ENCODE data around the gene CTAGE15.
A peak's percentile ranks its signal among the peaks of the same experiment; 100 is the strongest.
"Not testable (repeated sequence)": the region's sequence is repeated elsewhere in the genome, so short reads cannot be mapped to it uniquely, and the experiment has no call there.

CTAGE15 gene, protein sequence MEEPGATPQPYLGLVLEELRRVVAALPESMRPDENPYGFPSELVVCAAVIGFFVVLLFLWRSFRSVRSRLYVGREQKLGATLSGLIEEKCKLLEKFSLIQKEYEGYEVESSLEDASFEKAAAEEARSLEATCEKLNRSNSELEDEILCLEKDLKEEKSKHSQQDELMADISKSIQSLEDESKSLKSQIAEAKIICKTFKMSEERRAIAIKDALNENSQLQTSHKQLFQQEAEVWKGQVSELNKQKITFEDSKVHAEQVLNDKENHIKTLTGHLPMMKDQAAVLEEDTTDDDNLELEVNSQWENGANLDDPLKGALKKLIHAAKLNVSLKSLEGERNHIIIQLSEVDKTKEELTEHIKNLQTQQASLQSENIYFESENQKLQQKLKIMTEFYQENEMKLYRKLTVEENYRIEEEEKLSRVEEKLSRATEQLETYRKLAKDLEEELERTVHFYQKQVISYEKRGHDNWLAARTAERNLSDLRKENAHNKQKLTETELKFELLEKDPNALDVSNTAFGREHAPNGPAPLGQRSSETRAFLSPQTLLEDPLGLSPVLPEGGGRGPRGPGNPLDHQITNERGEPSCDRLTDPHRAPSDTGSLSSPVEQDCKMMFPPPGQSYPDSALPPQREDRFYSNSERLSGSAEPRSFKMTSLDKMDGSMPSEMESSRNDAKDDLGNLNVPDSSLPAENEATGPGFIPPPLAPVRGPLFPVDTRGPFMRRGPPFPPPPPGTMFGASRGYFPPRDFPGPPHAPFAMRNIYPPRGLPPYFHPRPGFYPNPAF

DNA sequence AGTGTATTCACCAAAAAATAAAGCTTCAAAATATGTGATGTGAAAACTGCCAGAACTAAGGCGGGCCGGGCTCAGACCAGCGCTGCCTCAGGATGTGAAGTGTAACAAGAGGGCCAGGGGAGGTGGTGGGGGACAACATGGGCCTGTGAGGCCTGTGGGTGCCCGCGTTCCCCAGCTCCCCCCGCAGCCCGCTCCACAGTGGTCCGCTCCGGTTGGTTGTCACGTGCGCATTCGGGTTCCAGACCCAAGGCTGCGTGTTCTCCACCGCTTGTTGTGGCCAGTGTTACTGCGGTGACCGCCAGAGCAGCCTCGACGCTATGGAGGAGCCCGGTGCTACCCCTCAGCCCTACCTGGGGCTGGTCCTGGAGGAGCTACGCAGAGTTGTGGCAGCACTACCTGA is at the start of gene CTAGE15:
Gene CTAGE15 (plus strand): TSS at position 301 of the 400 bp plus-strand sequence. CDS start 17 bp downstream, at position 318.
- DNase-seq (ENCODE audit: low read depth in 2 of 2) = not testable (repeated sequence)

DNA sequence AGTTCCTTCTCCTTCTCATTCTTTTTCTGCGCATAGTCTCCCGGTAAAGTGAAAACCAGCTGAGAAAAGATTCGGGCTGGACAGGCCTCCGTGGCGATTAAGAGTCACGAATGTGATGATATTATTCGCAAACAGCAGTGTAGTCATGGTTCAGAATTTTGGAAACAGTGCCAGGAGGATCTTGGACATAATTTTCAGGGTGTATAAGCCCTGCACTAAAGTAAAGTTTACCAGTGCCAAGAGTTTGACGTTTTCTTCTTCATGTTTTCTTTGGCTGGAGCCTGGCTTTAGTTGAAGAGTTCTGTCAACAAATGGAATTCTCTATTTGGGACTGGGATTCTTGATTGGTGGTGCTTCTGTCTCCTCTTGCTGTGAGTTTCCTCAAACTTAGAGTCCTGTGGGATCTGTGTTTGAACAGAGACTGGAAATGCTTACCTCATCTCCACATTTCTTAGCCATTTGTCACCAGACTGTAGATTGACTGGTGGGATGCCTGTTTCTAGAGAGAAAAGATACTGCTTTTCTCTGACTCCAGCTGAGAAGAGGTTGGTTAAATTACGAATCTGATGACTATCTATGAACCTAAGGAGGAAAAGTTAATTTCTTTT is 49.2 kb upstream of the CTAGE15 start:
- DNase-seq (ENCODE audit: low read depth in 2 of 2) = not testable (repeated sequence)

DNA sequence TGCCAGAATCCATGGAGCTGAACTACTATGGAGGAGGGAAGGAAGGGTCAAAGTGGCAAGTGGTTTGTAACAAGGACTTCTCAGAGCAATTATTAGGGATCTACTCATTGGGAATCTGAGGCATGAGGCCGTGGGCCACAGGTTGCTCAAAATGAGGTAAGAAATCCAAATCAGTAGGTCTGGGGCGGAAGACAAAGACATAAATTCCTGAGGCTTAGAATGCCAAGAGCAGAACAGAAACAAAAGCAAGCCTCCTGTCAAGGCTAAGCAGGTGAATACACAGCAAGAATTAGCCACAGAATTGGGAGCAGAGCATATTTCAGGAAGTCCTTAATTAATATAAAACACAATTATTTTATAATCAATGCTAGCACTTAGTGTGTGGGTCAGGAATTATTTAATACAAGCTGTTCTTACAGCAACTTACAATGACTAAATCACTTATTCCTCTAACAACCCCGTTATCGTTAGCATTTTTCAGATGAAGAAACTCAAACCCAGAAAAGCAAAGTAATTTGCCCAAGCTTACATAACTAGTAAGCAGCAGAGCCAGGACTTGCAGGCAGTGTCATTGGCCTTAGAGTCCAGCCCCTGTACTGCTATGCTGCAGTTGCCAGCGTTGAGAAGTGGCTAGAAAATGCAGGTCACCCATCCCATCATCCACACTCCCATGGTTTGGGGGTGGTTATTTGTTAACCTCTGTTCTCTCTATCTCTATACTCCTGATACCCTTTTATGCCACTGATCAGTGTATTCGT is 40.3 kb upstream of the CTAGE15 start:
- not testable (repeated sequence) for DNase-seq (ENCODE audit: low read depth in 2 of 2)

DNA sequence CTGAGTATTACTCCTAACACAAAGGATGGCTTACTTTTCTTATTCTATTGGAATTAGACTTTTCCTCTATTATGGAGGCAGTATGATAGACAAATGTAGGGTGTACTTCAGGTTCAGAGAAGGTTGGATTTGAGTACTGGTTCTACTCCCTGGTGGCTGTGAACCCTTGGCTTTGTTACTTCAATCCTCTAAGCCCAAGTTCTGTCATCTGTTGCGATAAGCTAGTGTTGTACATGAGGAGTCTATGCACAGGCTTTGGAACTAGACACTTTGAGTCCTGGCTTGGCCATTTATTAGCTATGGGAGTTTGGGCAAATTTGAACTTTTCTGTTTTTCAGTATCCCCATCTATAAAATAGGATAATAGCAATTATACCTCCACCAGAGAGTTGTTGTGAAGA is 39.7 kb upstream of the CTAGE15 start:
- DNase-seq (ENCODE audit: low read depth in 2 of 2) = not testable (repeated sequence)

DNA sequence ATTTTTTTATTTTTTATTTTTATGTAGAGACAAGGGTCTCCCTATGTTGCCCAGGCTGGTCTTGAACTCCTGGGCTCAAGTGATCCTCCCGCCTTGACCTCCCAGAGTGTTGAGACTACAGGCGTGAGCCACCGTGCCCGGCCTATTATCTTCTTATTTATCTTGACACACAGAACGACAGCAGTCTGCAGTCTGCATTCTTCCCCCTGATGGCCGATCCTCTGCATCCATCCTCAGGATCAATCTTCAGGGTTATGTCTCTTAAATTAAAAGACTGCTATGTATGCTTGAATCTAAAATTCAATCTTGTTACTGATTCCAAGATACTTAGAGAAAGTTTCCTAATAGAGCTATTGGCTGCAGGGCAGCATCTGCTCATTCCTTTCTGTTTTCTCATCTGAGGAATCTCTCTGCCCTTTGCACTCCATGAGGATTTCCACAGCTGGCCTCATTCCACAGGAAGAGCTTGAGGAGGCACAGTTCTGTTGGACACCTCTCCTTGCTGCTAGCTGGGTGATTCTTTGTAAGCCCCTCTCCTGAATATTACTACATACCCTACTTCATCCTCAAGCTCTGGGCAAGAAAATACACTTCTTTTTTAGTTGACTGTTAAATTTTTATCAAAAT is 38.3 kb upstream of the CTAGE15 start:
- DNase-seq (ENCODE audit: low read depth in 2 of 2) = not testable (repeated sequence)

DNA sequence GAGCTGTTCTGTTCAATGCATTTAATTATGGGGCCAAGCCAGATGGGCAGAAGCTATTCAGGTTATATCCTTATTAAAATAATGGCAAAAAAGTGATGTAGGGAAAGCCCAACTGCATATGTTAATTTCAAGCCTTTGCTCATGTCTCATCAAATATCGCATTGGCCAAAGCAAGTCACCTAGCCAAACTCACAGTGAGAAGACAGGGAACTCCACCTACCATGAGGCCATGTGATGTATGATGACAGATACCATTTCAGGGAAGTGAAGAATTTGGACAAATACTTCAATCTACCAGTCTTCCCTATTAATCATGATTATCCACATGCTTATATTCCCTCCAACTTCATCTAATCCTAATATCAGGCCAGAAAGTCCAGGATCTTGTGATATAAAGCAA is 35.2 kb upstream of the CTAGE15 start:
- not testable (repeated sequence) for DNase-seq (ENCODE audit: low read depth in 2 of 2)

DNA sequence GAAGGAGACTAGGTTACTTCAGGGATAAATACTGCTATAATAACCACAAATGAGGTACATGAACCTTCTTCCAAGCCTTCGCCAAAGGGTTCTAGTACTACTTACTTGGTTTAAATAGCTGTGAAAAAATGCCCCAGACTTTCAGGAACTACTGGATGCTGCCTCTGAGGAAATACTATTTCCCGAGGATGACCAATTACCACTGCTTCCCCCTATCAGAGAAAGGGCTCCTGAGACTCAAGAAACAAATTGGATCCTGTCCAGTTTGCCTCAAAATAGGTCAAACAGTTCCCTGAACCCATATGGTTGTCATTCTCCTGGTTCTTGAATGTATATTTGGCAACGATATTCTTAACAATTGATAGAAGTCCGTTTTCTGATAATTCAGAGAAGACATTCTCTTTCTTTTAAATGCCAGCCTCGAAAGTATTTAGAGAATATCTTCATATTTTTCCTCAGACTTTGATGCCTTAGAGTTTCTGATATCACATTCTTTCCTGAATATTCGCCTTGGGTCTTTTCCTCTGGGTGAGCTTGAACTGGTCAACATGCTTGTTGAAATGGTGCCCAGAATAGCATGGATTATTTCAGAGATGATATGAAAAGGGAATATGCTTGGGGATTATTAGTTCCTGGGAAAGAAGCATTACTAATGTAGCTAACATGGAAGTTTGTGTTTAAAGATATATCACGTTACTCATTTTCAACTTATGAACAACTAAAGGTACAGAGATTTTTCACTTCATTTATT is 28.1 kb upstream of the CTAGE15 start:
- not testable (repeated sequence) for DNase-seq (ENCODE audit: low read depth in 2 of 2)

DNA sequence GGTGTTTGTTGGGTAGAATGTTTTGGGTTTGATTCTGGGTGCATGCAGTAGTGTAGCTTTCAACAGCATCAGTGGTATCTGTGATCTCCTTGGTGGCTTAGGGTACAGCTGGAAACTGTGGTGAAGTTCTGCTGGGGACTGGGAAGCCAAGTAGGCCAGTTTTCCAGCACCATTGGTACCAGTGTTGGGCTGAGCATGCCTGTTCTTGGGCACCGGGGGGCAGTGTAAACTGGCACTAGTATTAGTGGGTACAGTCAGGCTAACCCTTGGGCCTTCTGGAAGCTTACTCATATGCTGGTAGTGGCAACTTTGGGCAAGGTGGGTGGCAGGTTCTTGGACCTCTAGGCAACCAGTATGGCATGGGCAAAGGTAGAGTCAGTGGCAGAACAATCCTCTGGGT is 15.6 kb upstream of the CTAGE15 start:
- not testable (repeated sequence) for DNase-seq (ENCODE audit: low read depth in 2 of 2)

DNA sequence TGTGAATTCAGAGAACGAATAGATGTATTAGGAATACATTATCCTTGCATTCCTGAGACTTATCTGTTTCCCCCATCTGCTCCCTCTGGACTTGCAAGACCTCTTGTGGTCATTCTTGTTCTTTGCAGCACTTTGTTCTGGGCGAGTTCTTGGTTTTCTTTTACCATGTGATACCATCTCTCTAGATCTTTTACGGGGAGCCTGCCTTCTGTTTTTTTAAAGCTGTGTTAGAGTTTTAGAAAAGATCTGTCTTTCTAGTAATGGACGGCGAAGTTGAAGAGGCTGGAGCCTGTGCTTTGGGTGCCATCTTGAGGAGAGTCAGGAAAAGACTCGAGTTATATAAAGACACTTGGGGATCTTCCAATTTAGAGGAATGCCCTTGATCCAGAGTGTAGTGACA is 8.3 kb upstream of the CTAGE15 start:
- DNase-seq (ENCODE audit: low read depth in 2 of 2) = not testable (repeated sequence)

DNA sequence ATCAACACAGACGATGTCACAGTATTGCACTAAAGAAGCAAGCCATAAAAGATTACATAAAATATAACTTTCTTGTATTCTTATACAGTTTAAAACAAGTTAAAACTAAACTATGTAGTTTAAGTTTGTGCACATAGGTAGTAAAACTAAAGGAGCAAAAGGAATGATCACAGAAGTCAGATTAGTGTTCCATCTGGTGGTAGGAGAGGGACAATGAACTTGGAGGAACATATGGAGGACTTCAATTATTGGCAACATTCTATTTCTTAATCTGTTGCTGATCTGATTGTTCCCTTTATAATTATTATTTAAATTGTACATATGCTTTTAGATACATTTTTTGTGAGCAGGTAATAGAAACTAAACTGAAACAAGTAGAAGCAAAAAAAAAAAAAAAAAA is 5.6 kb upstream of the CTAGE15 start:
- not testable (repeated sequence) for DNase-seq (ENCODE audit: low read depth in 2 of 2)

DNA sequence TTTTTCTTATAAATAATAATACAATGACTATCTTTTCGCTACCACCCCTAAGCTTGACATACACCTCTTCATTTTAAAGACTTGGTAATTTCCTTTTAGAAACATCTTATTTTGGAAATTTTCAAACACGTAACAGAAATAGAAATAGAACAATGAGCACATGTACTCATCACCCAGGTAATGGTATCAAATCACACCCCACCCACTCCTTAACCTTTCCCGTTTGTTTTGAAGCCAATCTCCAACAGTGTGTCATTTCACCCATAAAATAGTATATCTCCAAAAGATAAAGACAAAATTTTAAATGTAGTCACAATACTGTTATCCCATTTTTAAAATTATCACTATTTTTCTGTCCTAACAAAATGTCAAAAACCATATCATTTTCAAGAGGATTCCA is 16.6 kb downstream of the CTAGE15 start:
- not testable (repeated sequence) for DNase-seq (ENCODE audit: low read depth in 2 of 2)

DNA sequence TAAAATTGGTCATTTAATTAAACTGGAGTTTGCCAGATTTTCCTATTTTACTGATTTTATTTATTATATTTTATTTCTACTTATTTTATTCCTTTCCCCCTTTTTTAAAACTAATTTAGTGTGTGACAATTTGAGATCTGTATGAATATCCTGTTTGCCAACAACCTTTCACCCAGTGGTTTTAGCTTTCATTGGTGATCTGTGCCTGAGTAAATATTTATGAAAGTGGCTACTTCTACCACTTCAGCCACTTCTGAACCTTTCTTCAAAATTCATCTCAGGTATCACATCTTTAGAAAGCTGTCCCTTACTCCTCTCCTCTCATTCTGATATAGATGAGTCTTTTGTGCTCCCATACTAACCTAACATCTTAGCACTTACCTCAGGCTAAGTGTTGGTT is 18.3 kb downstream of the CTAGE15 start:
- not testable (repeated sequence) for DNase-seq (ENCODE audit: low read depth in 2 of 2)

DNA sequence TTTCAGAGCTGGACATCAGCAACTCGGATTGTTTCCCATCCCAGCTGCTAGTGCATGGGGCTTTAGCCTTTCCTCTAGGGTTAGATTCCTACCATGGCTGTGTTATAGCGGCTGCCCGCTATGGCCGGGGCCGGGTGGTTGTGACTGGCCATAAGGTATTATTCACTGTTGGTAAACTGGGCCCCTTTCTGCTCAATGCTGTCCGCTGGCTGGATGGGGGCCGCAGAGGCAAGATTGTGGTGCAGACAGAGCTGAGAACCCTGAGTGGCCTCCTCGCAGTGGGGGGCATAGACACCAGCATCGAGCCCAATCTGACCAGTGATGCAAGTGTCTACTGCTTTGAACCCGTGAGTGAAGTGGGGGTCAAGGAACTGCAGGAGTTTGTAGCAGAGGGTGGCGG is 26.5 kb downstream of the CTAGE15 start:
- DNase-seq (ENCODE audit: low read depth in 2 of 2) = not testable (repeated sequence)

DNA sequence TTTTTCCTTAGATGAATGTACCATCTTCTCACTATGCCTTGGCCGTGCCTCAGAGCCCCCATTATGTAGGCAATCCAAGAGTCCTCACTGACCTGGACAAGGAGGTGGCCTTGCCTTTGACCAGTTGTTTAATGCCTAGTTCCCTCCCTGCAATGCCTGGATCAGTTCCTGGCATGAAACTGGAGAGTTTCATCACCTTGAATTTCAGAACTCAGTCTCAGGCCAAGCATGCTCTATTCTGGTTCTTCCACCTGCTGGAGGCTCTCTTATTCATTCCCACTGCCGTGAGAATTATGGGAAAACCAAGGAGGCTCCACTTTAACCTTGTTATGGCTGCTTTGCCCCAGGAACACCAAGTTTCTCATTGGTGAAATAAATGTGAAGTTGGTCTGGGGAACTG is 31.9 kb downstream of the CTAGE15 start:
- not testable (repeated sequence) for DNase-seq (ENCODE audit: low read depth in 2 of 2)

DNA sequence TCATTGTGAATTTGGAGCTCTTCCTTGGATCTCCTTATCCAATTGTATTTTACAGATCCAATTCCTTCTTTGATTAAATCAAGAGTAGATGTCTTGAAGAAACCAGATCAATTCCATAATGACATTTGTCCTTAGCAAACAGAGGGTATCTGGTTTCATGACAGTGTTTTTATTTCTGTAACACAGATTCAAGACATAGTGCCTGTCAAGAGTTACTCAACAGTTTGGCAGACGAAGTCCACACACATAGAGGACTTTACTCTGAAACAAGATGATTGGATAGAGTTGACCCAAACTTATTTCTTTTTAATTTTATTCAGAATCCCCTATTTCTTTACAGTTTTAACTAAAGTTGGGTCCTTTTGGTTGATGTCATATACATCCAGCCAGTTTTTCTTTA is 34.5 kb downstream of the CTAGE15 start:
- DNase-seq (ENCODE audit: low read depth in 2 of 2) = not testable (repeated sequence)

DNA sequence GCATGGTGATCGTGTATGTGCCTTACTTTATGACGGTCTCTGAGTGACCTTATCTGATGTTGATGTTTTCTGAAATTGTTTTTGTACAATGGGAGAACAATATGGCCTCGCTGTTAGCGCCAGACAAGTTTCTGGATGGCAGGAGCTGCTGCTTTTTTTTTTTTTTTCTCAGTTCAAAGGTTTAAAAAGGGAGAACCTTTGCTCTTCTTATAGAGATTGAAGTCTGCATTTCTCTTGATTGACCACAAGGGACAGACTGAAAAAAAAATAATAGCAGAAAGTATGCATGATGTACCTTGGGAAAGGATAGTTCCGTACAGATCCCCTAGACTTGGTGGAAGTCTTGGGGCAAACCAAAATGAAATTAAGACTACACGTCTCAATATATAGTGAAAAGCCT is 43.9 kb downstream of the CTAGE15 start:
- DNase-seq (ENCODE audit: low read depth in 2 of 2) = not testable (repeated sequence)

DNA sequence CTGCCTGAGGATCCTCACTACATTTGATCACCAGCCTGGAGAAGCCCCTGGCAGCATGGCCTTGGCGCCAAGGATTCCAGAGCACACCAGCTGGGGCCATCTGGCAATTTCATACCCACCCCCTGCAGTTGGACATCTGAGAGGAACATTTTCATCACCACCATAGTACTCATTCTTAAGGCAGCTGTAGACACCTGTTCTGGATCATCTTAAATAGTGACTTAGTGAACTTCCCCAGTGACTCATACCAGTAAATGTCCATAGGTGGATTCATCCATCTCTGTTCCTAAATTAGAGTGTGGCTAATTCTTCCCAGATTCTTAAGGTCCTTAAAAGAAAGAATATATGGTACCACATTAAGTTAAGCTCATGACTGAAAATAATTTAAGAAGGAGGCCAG is 45.6 kb downstream of the CTAGE15 start:
- not testable (repeated sequence) for DNase-seq (ENCODE audit: low read depth in 2 of 2)

DNA sequence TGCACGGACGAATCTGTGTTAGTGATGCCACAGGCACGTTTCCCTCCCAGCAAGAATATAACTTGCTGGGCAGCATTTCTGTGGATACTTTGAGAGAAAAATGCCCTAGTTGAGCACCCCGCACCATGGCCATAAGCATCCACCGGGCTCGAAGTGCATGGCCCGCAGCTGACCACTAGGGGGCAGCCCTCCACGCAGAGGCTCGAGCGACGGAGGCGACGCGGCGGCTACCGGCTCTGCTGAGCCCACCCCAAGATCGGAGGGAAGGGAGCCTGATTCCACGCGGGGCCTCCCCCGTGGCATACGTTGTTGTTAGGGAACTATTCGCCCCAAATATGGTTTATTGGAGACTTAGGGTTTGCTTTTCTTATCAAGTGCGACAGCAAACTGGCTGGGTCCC is 48.5 kb downstream of the CTAGE15 start:
- DNase-seq (ENCODE audit: low read depth in 2 of 2) = peak in 1 of 2 donors; percentile 56

DNA sequence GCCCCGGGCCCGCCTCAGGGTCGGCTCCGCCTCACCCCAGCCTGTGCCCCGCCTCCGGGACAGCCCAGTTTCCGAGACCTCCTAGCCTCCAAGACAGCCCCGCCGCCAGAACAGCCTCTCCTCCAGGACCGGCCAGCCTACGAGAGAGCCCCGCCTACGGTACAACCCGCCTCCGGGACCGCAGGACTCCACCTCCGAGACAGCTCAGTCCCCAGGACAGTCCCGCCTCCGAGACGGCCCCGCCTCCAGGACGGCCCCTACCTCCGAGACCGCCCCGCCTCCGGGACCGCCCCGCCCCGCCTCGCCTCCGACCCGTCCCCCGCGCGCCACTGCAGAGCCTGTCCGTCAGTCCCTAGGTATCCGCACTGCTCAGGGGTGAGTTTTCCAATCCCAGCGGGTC is 49.0 kb downstream of the CTAGE15 start, which contains the start of gene TCAF2:
Gene TCAF2 (plus strand): TSS at position 329 of the 400 bp plus-strand sequence.
- peak; percentile 59 to 75 for DNase-seq (ENCODE audit: low read depth in 2 of 2)

DNA sequence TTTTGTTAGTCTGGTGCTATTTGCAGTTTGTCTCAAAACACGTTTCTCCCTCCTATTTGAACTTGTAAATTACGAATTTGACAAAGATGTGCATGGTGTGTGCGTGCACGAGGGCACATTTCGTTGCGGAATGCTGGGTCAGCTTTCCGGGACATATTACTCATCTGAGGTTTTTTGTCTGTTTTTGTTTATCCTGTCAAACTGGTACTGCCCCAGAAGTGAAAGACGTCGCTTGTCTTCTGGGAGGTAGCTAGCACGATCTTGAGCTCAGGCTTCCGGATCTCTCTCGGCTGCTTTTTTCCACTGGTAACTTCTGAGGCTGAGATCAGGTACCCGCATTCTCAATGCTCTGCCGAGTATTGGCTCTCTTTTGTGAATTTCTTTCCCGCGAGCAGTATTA is 49.6 kb downstream of the CTAGE15 start:
- DNase-seq (ENCODE audit: low read depth in 2 of 2) = not testable (repeated sequence)
